OCI-LY1 (cell line): ENCODE data around the gene ADAMTS15.

Source experiments
- CTCF ChIP-seq: fragments of 200-600 bp; sonication (generic), shearing (Covaris generic); IDR thresholded peaks from 2 replicates; pipeline ENCODE4 v1.5.1; 2017; ENCODE audit warnings: mild to moderate bottlenecking, antibody characterized with exemption, low read length, moderate library complexity, mixed read lengths
- EZH2 ChIP-seq: fragments of 200-600 bp; sonication (generic), shearing (Covaris generic); IDR thresholded peaks from 2 replicates; pipeline ENCODE4 v1.8.0; 2017; ENCODE audit warnings: borderline replicate concordance, mixed run types, mild to moderate bottlenecking, antibody characterized with exemption, low read length, moderate library complexity, mixed read lengths

- TF ChIP-seq CTCF (no peak), EZH2 (no peak)
Measured at GRCh38 chr11:130439160-130439519, 9.3 kb upstream of the ADAMTS15 start.
